HG03432 (cell line): ENCODE measurements around the gene TMIGD2.

Source experiments
- ATAC-seq: cut with Tn5 transposase; IDR thresholded peaks from one replicate; pipeline ENCODE4 v1.9.1; 2021; ENCODE audit warnings: mild to moderate bottlenecking, moderate library complexity; ENCODE audit not compliant: unreplicated experiment

Gene TMIGD2

DNA sequence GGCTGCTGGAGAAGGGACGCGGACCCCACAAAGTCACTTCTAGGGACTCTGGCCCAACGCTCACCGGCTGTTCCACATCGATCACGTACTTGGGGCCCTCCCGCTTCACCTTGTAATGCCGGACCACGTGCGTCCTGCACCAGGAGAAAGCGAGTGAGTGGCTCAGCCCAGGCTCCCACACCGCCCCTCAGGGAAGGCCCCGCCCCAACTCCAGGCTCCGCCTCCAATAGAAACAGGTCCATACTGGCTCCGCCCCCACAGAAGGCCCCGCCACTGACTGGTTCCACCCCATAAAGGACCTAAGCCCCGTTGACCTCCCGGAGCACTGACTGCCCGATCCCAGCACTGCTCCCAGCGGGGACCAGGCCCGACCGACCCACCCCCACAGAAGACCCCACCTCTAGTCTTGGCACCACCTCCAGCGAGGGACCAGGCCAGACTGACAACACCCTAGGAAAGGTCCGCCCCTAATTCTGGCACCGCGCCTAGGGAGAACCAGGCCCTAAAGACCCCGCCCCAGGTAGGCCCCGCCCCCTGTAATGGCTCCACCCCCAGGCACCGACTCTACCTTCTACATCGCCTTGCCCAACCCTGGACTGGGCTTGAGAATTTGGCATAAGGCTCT, 25.2 kb upstream of the TMIGD2 start:
- ATAC-seq: peak; percentile 33

DNA sequence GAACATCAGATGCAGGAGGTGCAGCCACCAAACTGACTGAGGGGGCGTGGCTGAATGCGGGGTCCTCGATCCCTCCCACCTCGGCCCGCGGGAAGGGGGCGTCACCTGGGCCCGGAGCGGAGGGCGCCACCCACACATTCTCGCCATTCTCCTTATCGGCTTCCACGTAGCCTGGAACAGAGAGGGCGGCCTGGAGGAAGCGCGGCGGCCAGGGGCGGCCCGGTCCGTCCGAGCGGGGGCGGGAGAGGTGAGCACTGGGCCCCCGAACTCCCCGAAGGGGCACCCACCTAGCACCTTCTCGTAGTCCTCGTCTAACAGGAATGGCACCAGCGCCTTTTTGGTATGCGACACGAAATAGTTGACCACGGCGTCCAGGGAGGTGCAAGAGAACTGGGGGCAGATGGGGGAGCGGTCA, 24.7 kb upstream of the TMIGD2 start:
- ATAC-seq: no peak

DNA sequence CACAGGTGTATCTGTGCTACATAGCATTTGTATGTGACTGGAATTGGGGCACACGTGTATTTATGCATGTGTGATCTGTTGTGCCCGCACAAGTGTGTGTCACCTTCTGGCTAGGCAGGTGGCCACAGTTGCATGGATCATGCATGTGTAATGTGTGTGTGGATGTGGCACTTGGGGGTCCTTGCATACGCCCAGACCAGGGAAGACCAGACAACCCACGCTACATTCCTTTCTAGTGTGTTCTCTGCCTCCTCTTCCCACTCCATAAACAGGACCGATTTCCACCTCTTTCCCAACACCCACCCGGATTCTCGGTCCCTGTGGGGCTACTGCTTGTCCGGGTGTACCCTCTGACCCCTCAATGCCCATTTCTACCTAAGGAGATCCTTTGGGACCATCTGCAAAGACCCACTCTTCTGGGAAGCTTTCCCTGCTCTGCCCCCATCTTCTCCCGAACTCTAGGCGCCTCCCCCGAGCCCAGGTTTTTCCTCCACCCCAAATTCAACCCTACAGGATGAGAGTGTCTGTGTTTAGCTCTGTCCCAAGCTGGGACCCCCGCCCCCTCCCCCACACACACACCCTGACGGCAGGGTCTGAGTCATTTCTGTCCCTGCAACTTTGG, 24.1 kb upstream of the TMIGD2 start:
- no peak for ATAC-seq

DNA sequence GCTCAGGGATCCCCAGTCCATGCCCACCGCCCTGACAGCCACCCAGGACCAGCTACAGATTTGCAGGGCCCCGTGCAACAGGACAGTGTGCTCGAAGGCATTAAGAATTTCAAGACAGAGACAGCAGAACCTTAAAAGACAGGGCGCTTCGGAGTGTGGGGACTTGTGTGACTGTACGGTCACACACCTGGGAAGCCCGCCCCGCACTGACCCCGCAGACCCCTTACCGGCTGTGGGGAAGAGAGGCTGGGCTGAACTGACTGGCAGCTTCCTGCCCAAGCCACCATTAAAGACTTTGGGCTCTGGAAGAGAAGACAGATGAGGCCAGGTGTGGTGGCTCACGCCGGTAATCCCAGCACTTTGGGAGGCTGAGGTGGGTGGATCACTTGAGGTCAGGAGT, 22.0 kb upstream of the TMIGD2 start:
- ATAC-seq: no peak

DNA sequence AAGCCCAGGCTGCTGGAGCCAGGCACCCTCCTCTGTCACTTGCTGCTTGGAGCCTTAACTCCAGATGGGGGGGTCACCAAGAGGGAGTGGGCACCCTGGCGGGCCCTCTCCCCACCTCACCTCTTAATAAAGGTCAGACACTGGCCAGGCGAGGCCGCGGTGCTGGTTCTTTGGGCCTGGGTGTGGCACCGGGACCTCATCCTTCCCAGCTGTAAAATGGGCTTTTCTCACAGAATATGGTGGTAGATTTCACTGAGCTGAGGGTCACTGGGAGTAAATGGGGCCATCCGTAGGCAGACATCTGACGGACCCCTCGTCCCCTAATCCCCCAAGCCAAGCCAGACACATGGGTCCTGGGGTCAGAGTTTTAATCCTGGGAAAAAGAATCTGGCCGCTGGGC, 21.5 kb upstream of the TMIGD2 start:
- ATAC-seq: no peak

DNA sequence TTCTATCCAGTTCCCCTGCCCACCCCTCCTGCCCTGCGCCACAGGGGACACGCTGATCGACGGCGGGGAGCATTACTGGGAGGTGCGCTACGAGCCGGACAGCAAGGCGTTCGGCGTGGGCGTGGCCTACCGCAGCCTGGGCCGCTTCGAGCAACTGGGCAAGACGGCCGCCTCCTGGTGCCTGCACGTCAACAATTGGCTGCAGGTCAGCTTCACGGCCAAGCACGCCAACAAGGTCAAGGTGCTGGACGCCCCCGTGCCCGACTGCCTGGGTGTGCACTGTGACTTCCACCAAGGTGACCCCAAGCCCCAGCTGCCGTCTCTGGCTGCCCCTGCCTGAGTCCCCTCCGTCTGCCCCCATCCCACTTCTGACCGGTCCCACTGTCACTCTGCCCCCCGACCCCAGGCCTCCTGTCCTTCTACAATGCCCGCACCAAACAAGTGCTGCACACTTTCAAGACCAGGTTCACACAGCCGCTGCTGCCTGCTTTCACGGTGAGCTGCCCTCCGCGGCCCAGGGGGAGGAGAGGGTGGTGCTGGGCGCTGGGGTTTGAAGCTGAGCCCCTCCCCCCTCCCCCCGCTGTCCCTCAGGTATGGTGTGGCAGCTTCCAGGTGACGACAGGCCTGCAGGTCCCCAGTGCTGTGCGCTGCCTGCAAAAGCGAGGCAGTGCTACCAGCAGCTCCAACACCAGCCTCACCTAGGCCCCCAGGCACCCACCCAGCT, 20.9 kb upstream of the TMIGD2 start:
- ATAC-seq: no peak

DNA sequence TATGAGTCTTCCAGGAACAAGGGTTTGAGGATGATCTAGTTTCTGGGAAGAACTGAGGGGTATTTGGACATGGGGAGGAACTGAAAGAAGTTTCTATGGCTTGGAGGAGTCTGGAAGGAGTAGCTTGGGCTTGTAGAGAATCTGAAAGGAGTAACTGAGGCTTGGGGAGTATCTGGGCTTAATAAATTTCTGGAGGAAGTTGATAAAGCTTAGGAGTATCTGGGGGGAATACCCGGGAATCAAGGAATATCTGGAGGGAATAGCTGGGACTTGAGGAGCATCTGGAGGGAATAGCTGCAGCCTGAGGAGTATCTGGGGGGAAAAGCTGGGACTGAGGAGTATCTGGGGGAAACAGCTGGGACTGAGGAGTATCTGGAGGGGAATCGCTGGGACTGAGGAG, 18.2 kb upstream of the TMIGD2 start:
- ATAC-seq: no peak

DNA sequence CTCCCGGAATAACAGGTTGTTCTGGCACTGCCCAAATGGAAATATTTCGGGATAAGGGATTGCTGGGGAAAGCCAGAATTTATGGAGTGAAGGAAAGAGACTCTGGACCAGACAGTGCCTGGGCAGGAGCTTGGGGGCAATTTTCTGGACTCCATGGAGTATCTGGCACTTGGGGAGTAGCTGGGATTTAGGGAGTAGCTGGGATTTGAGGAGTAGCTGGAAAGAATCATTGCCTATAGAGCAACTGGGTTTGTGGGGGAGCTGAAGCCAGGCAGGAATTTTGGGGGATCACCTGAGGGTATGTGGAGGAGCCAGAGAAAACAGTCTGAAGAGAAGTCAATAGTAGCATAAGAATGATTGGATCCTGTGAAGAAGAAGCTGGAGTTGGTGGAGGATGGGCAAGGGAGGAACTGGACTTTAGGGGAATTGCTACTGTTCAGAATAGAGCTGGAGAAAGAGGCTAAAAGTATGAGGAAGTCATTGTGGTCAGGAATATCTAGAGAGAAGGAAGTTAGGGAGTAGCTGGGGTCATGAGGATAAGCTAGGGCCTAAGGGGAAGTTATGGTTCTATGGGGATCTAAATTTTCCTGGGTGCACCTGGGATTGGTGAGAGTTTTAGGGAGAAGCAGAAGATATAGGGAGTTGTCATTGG, 17.0 kb upstream of the TMIGD2 start:
- ATAC-seq: no peak

DNA sequence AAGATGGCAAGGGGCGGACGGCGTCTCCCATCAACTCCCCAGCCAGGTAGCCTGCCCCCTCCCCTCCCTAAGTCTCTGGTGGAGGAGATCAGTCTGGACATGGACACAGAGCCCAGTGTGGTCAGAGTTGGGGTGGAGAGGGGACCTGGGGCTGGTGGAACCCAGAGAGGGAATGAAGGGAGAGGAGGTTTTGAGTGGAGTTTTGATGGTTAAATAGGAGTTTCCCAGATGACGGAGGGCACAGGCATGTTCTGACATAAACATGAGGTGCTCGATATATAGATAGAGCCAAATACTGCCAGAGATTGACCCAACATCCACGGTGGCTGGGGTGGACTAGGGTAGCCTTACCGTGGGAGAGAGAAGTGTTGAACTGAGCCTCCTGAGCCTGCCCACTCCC, 16.3 kb upstream of the TMIGD2 start:
- ATAC-seq: no peak

DNA sequence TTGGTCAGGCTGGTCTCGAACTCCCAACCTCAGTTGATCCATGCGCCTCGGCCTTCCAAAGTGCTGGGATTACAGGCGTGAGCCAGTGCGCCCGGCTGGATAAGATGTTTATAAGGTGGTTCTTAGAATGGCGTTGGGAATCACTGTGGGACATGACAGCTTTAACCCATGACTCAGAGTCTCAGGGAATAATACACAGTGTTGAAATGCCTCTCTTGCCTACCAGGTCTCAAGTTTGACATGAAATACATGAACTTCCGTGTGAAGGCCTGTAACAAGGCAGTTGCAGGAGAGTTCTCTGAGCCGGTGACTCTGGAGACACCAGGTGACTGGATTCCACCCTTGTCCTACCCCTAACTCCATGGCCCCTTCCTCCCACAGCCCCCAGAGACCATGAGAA, 14.8 kb upstream of the TMIGD2 start:
- ATAC-seq: no peak

DNA sequence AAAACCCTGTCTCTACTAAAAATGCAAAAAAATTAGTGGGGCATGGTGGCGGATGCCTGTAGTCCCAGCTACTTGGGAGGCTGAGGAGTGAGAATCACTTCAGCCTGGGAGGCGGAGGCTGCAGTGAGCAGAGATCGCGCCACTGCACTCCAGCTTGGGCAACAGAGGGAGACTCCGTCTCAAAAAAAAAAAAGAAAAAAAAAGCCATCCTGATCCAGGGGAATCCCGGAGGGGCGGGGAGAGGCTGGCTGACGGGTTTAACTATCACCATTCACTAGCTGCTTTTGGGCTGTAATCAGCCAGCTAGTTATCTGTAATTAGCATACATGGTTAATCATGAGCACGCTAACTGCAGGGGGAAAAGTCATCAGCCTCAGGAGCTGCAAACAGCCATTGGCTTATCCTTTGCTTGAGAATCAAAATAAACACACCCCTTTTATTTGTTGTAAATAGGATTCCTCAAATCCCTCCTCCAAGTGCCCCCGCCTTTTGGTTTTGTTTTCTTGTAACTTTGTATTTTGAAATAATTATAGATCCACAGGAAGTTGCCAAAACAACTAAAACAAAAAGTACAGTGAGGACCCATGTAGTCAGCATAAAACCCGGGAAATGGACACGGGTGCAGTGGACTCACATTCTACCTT, 11.8 kb upstream of the TMIGD2 start:
- no peak for ATAC-seq

DNA sequence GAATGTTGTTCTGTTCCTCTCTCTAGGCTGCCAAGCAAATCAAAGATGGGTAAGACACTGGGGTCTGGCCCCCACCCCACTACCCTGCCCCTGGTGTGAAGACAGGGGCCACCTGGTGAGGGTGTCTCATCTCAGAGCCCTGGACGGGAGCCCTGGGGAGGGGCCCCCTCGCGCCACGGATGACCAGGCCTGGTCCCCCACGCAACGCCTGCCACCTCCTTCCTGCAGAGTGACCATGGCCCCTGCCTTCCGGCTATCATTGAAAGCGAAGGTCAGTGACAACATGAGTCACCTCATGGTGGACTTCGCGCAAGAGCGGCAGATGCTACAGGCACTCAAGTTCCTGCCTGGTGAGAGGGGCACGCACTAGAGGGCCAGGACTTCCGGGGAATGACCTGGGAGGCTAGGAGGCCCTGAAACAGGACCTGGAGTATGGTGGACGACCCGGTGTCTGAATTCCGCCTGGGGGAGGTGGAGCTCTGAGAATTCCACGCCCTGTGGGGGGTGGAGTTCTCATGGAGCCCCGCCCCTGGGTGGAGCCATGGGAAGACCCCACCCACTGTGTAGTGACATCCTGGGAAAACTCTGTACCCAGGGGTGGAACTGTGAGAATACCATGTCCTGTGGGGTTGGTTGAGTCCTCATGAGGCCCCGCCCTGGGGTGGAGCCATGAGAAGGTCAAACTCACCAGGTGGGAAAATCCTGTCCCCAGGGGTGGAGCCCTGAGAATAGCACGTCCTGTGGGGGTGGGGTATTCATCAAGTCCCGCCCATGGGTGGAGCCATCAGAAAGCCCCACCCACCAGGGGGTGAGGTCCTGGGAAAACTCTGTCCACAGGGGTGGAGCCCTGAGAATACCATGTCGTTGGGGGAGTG, 8.3 kb upstream of the TMIGD2 start:
- no peak for ATAC-seq

DNA sequence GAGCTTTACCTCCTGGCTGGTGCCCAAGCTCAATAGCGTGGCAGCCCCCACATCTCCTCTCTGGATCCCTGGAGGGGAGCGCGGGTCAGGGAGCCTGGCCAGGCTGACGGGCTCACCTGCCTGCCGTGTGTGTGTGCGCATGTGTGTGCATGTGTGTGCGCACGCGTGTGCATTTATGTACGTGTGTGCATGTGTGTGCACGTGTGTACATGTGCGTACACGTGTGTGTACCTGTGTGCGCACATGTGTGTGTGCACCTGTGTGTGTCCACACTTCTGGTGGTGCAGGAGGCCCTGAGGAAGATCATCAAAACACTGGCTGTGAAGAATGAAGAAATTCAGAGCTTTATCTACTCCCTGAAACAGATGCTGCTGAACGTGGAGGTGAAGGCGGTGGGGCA, 3.5 kb upstream of the TMIGD2 start:
- ATAC-seq: no peak

DNA sequence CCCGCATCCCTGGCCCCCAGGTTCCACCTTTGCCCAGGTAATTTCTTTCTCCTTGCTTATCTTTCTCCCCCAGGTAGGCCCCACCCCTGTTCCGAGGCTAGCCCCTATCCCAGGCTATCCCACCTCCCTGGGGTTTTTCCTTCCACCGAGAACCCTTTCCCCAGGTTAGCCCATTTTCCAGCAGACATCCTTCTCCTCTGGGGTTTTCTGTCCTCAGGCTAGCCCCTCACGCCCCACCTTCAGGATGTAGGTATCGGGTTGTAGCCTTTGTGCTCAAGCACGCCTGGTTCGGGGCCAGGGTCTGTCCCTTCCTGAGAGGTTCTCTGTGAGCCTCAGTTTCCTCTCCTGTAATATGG, 3.0 kb upstream of the TMIGD2 start:
- ATAC-seq: no peak

DNA sequence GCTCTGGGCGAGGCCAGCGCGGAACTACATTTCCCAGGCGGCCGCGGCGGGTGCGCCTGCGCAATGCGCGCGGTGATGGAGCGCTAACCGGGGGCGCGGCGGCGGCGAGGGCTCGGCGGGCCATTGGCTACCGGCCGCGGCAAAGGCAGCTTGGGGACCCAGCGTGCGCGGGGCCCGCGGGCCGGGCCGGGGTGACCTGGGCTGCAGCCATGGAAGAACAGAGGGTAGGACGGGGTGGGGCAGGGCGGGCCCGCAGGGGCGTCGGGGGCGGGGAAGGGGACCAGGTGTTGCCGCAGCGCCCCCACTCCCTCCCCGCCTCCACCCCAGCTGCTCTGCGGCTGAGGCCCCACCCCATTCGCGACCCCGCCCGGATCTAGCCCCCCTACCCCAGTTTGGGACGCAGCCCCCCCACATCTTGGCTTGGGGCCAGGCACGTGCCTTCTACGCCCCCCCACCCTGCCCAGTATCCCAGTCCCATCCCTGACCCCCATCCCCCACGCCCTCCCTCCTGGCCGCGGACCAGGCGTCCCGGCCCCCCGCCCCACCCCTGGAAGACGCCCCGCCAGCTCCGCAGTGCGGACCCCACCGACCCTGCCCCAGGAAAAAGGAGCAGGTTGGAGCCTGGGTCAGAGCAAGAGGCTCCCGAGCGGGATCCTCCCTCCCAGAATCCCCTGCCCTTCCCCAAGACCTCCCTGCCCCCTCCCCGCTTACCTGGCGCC, 2.5 kb upstream of the TMIGD2 start, which contains the start of gene FSD1:
Gene FSD1, plus strand, starts transcription at position 61 of the 719 bp plus-strand sequence. Its CDS starts 149 bp downstream, at position 210.
- no peak for ATAC-seq

DNA sequence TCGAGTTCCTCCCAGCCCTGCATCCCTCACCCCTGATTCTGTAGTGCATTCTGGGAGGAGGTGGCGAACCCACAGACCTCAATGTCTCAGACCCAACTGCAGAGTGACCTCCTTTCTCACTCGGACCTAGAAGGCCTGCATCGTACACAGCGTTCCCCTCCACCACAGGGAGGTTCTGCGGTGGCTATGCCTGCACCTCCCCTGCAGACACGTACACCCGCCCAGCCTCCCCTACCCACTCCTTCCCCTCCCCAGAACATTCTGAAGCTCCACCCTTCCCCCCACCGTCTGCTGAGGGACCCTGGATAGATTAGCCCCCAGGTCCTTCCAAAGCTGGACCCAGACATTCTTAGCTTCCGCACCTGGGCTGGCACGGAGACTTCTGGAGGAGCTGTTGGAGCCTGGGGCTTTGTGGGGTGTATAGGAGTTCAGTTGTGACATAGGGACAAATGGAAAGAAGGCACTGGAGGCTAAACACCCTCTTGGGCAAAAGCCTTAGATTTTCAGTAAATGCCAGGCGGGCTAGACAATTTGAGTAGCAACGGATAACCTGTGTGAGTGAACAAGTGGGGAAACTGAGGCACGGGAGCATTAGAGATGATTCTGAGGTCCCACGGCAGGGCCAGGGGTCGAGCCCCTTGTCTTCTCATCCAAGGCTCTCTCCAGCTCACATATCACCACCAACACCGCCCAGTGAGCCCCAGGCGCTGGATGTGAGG, 1.8 kb upstream of the TMIGD2 start:
- ATAC-seq: no peak

DNA sequence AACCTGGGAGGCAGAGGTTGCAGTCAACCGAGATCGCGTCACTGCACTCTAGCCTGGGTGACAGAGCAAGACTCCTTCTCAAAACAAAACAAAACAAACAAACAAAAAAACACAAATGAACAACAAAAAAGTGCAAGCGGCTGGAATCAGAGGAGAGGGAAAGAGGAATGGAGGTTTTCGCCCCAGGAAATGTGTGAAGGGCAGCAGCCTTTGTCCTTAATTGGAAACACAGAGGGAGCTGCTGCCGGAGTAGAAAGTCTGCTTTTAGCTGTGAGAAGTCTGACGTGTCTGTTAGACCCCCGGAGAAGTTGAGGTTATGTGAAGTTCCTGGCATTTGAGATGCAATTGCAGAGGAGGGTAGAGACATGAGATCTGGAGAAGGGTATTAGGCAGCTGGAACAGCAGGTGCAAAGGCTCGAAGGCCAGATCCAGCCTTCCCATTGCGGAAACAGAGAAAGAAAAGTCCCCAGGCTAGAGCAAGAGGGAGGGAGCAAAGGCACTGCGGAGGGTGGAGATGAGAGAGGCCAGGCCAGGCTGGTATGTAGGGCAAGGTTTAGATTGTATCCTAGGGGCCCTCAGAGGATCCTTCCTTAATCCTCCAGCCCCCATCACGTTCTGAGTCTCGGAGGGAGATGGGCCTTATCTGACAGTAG, 473 bp downstream of the TMIGD2 start:
- ATAC-seq: no peak

DNA sequence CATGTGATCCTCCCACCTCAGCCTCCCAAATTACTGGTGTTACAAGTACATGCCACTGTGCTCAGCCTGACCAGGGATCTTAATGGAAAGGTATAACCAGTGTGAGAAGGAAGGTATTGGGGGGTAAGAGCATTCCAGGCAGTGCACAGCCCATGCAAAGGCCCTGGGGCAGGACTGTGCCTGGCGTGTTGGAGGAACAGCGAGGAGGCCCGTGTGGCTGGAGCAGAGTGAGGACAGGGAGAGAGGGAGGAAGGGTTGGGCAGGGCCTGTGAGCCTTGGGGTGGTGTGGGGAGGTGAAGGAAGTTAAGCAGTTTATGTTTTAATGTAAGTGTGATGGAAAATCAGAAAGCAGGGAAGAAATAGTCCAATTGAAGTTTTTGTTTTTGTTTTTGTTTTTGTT, 1.6 kb downstream of the TMIGD2 start:
- ATAC-seq: no peak
